Measurements from ENCODE around the gene ARHGAP26.
A peak's percentile ranks its signal among the peaks of the same experiment; 100 is the strongest.

Gene ARHGAP26

DNA sequence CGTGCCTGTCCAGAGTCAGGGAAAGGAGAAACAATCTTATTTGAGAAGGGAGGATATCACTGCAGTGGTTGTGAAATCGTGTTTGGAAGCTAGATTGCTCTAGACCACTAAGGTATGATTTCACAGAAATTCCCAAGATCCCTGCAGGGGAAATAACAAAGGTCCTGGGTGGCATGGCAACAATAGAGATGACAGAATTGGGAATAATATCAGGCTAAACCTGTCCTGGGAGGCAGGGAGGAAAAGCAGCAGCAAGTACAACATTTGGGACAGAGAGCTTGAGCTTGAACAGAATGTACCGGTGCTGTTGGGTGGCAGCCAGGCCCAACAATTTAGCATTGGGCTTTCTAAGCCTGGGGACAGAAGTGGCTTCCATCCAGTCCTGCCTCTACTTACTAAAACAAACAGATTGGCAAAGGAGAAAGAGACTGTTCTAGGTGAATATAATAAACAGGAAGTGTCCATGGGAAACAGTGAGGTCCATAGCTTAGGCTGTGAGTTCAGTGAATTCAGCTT lies 17.0 kb upstream of the ARHGAP26 start:
- no peak for DNase-seq (ENCODE audit: low spot score)

DNA sequence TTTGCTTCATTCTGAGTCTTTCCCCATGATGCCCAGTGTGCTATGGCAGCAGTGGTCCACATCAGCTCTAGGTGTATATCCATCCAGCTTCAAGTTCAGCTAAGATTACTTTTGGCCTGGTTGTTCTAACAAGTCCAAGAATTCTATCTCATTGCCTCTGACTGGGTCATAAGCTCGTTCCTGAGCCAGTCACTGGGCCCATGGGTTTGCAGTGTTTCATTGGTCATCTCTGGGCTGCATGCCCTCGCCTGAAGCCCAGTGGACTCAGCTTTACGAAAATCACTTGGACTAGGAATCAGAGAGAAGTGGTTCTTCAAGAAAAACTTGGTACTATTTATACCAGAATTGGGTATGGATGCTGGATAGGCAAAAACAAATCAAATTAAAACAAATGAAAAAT lies 16.1 kb upstream of the ARHGAP26 start:
- no peak for DNase-seq (ENCODE audit: low spot score)

DNA sequence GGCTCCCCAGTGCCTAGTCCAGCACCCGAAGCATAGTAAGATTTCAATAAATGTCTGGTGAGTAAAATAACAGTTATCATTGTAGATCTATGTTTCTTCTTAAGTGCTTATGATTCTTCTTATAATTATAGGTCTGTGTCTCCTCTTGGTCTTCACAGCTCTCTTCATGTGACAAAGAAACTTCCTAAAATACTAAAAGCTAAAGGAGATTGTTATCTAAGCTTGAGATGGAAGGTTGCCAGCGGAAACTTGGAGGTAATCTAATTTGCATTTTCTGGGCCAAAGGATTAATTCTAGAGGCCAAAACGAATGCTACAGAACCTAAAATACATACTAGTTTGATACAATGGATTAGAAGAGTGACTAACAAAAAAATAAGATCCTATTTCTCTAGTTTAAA lies 13.6 kb upstream of the ARHGAP26 start:
- DNase-seq (ENCODE audit: low spot score): no peak

DNA sequence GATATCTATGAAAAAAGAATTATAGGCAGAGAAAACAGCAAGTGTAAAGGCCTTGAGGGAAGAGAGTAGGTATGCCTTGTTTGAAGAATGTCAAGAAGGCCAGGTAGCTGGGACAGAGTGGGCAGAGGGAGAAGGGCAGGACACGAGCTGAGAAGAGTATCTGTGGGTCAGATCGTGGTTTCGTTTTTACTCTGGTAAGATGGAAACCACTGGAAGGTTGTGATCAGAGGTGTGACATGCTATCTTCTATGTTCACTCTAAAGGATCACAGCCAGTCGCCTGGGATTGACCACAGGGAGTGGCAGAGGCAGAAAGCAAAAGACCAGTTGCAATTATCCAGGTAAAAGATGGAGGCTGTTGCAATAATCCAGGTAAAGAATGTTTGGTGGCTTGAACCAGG lies 12.6 kb upstream of the ARHGAP26 start:
- DNase-seq (ENCODE audit: low spot score): peak; percentile 38

DNA sequence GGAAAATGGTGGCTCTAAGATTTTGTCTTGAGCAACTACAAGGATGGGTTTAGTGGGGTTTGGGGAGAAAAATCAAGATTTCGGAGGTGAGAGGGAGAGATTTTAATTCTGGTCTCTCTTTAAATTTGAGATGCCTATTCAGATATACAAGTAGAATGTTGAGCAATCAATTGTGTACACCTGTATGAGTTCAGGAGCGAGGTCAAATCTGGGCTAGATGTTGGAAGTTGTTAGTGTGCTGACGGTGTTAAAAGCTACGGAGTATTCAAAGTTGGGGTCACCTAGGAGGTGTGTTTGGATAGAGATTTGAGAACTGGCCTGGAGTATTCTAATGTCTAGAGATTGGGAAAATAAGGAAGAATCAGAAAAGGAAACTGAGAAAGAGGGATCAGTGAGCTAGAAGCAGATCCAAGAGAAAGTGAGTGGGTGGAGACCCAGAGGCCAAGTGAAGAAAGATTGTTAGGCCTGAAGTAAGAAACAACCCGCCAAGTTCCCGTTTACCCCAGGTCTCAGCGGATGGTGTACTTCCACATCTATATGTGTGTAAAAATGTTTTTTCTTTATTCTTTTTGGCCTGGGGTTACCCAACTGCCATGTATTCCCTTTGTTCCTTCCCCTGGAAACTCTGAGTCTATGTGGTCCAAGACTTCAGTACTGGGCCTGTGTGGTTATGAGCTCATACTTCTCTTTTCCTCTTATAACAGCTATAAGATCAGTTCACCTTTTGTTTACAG lies 11.9 kb upstream of the ARHGAP26 start:
- DNase-seq (ENCODE audit: low spot score): no peak

DNA sequence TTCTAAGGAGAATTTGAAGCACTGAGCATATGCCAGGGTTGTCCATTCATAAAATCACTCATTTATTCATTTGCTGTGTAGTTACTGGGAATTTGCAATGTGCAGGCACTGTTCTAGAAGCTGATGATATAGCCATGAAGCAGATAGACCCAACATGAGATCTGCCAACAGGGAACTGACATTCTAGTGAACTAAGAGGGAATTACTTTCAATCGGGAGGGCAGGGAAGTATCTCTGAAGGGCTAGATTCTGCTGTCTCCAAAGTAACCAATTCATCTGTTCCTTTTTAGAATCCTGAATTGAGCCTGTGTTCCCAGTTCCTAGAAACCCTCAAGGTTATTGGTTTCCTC lies 11.4 kb upstream of the ARHGAP26 start:
- DNase-seq (ENCODE audit: low spot score): no peak

DNA sequence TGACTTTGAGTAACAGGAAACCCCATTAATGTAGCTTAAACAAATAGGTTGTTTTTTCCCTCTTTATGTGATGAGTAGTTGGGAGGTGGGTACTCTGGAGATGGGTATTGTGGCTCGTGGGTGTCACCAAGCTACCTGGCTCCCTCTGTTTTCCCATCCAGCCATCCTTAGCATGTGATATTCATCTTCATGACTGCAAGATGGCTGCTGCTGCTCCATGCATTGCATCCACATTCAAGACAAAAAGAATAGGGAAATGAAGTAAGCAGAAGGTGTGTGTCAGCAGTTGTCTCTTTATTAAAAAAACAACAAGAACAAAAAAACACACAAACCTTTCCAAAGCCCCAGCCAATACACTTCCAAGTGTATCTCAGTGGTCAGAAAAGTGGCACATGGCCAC lies 6.5 kb upstream of the ARHGAP26 start:
- no peak for DNase-seq (ENCODE audit: low spot score)

DNA sequence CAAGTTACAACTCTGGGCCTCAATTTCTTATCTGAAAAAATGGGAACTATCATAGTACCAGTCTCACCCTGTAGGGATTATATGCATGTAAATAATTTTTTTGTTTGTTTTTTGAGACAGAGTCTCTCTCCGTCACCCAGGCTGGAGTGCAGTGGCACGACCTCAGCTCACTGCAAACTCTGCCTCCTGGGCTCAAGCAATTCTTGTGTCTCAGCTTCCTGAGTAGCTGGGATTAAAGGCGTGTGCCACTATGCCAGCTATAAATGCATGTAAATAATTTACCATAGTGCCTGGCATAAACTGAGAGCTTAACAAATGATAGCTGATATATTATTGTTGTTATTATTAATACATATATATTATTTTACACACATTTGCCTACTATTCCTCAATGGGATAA lies 3.0 kb upstream of the ARHGAP26 start:
- no peak for DNase-seq (ENCODE audit: low spot score)

DNA sequence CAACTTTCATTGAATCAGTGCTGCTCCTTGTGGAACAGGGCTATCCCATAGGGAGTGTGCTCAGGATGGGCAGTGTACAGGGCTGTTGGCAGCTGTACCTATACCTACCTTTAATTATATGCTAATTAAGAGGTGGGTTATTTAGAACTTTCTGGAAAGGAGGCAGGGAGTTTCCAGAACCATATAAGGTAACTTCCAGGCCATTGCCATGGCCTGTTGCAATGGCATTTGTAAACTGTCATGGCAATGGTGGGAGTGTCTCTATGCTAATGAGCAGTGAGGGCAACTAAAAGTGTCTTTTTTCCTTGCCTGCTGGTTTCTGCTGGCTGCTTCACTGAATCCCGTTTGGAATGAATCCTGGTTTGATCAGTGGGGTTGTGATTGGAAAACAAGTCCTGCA lies 2.3 kb upstream of the ARHGAP26 start:
- no peak for DNase-seq (ENCODE audit: low spot score)

DNA sequence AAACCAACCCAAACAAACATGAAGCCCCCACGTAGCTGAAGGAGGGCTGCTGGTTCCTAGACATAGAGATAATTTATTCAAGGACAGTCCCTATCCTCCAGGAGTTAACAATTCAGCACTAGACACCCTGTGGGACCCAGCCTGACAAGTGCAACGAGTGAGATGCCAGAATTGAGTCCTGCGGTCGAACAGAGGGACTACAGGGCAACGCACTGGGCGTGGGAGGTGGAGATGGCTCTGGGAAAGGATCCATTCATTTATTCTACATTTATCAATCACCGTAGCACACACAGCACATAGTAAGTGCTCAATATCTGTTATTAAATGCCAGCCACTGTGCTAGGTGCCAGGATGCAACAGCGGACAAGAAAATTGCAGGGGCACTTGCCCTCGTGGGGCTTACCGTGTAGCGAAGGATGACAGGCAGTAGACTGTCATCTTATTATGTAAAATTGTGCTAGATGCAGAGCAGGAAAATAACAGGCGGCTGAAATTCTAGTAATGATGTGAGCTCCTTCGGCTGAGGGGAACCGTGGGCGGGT lies 855 bp upstream of the ARHGAP26 start:
- DNase-seq (ENCODE audit: low spot score): peak; percentile 71

DNA sequence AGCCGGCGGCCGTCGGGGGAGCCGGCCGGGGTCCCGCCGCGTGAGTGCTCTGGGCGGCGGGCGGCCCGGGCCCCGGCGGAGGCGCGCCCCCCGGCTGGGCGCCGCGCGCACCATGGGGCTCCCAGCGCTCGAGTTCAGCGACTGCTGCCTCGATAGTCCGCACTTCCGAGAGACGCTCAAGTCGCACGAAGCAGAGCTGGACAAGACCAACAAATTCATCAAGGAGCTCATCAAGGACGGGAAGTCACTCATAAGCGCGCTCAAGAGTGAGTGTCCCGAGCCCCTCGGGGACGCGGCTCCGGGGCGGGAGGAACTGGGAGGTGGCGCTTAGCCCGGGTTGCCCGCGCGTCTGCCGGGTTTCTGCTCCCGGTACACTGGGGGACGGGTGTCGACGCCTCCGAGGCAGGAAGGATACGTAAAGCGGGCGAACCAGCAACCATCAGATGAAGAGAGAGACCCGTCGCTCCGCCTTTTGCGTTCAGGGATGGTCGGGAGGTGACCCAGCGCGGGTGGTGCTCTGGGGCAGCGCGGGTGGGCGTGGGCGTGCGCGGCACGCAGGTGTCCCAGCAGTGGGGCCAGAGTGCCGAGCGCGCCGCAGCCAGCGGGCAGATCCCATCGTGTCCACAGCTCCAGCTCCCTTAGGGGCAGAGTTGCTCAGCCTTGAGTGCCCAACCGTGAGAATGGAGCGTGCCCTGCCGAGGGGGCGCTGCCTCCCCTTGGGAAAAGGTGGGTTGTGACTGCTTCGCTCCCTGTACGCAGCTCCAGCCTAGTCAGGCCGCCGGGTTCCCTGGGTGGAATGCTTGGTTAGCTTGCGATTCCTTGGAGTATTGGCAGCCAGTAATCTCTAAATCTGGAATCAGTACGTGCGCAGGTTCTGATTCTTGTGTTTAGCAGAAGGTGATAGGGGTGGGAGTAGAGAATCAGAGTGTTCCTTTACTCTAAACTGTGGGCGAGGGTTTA lies 753 bp downstream of the ARHGAP26 start:
- DNase-seq (ENCODE audit: low spot score): peak; percentile 89

DNA sequence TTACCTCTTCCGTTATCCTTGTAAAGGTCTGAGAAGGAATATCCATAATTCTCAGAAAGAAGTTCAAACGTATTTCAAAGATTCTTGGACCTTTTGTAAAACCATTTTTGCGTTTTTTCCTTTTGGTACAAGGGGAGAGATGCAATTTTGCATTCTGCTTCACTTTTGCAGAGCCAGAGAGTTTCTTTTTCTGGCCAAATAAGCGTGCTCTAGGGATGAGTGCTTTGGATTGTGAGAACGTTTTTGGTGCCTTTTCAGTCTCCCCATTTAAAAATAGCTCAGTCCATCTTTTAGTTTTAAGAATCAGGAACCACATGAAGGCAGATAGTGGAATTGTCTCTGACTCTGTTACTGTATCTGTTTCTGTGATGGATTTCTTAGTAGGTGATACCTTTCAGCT lies 1.5 kb downstream of the ARHGAP26 start:
- DNase-seq (ENCODE audit: low spot score): no peak

DNA sequence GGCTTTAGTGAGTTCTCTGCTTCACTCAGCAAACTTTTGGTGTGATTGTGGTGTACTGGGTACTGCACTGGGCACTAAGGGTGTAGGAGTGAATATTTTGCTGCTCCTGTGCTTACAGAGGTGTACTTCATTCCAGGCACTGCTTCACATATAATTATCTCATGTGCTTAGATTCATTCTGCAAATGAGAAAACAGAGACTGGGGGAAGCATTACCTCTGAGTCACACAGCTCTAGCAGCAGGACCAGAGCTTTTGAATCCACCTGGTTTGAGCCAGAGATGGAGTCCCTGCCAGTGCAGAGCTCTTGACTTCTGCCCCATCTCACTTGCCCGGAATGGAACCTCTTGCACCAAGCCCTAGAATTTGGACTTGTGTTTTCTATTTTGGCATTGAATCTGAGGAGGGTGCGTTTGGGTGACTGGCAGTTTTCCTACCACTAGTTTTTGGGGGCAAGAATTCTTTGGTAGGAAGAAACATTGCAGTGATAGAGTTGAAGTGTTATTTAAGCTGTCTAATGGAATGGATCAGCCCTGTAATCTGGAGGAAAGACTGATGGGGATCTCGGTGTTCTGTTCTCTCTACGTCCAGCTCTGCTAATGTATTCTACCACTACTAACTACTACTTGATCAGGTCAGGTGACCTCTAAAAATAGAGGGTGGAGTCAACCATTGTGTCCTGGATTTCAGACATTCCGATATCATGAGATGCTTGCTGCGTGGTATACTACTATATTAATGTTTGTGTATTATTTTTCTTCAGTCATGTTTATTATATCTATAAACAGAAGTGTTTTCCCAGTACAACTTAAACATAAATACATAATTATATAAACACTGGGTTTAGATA lies 2.5 kb downstream of the ARHGAP26 start:
- DNase-seq (ENCODE audit: low spot score): peak; percentile 76

DNA sequence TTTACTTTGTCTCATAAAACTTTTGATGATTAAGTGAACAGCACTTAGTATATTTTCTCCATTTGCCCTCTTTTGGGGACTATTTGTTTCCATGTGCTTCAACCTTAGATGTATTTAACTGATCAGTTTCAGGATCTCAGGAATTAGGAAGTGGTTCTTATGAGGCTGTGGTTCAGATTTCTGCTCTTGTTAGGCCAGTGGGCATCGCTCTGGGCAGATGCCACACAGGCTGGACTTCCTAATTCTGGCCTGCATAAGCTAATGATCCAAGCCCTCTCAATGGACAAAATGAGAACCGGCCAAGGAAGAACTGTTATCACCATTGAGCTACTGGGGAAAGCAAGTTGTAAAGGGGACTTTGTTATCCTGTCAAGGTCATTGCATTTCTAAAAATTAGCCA lies 6.9 kb downstream of the ARHGAP26 start:
- DNase-seq (ENCODE audit: low spot score): no peak

DNA sequence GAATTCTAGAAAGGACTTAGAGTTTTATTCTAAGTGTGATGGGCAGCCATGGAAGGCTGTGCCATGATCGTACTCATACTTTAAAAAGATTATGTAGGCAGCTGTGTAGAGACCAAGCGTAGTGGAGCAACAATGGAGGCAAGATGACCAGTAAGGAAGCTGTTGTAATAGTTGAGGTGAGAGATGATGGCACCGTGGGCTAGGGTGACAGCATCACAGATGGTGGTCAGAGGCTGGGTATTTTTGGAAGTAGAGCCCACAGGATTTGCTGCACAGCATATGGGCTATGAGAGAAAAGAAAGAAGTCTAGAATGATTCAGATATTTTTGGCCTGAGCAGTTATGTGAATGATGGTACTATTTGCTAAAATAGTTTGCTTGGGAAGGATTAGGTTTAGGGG lies 7.7 kb downstream of the ARHGAP26 start:
- no peak for DNase-seq (ENCODE audit: low spot score)

DNA sequence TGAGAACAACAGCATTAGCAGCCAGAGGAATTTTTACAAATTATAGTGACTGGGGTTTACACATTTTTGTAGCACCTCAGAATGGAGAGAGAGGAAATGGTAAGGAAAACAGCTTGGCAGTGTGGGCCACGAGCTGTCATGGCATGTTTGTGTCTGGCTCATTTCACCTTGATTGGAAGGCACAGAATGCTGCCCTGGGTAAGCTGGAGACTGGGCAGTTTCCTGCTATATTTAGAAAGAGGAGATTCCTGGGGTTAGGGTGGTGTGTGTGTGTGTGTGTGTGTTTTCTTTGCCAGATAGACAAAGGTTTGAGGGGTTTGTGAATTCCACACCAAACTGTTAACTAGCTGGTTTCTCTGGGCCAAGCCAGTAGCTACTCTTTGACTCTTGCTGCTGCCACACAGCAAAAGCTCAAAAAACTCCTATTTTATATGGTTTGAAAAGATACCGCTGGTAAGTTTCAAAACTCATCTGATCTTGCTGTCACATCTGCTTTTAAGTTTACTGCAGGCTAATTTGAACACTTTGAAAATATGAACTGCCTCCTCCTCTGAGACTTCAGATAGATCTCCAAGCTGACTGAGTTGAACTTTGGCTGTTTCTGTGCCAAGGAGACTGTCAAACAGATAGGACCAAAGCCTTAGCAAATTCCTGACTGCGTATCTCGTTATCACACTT lies 9.1 kb downstream of the ARHGAP26 start:
- DNase-seq (ENCODE audit: low spot score): peak; percentile 20

DNA sequence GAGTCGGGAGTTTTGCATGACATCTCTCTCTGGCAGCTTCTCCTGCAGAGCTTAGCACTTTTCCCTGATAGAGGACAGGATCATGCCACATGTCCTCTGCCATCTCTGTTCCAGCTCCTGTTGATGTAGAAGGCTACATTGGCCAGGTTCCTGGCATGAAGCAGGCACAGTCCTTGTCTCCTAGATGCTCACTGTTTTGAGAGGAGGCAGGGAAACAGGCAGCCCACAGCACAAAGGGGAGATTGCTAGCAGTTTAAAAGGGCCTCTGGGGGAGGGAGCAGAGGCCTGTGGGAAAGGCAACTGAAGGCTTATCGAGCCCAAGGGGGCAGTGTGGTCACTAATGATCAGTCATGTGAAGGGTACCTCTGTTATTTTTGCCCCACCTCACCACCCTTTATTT lies 10.7 kb downstream of the ARHGAP26 start:
- DNase-seq (ENCODE audit: low spot score): no peak

DNA sequence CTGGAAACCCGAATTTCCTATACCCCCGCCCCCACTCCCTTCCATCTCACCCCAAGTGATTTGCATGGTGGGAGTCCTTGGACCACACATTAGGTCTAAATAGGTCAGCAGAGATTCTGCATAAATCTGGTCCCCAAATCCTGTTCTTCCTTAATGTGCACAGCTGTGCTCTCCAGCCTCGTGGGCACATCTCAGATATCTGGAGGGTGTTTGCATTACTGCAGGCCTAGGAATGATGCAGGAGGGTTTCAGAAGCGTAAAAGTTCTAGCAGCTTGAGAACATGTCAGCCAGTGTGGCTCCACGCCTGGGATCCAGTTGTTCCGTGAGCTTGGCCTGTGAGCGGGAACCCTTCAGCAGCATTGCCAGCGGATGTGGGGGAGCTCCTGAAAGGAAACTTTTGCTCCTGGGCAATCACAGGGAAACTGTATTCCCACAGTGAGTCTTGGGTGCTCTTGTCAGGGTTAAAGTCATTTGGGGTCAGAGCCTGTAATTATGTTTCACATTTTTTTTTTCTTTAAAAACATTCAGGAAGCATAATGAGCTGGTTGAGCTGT lies 12.9 kb downstream of the ARHGAP26 start:
- DNase-seq (ENCODE audit: low spot score): no peak

DNA sequence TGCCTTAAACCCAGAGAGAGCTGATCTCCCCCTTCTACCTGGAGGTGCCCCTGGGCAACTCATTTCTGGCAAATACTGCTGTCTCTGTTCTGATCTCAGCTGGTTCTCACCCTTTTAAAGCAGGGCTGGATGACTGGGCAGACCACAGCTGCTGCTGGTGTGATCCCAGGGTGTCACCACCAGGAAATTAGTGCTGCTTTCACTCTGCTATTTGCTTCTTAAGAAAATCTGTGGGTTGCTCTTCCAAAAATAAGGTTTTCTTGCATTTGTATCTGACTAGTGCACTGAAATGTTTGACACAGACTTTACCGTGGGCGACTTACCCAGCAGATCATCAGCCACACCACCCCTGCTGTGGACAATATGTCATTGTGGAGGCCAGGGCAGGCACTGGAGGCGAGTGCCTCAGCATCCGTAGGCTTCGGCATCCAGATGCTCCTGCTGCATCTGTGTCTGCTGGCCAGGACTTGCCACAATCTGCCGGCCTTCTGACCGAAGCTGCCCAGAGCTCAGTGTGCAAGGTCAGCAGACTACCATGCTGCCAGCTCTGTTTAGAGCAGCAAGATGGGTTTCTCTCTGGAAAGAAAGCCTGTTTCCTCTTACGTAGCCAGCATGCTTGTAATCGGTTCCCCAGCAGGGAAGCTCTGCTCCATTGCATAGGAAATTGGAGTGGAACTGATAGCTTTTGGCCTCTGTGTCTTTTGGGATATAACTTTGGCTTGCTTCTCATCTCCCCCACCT lies 13.6 kb downstream of the ARHGAP26 start:
- no peak for DNase-seq (ENCODE audit: low spot score)

DNA sequence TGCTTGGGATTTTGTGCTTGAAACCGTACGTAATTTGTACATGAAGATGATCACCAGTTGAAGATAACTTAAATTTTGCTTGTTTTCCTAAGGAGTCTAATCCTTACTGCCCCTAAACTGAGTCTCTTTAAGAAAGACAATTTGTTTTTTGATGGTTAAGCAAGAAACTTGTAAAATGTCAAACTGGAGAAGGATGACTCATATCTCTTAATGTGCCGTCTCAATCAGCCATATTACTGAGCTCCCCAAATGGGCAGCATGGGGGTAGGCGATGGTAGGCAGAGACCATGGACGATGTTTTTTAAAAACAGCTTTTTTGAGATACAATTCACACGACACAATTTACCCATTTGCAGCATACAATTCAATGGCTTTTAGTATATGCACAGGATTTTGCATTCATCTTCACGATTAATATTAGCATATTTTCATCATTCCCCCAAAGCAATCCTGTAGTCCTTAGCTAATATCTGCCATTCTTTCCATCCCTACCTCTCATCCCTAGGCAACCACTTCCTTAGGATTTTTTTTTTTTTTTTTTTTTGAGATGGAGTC lies 14.3 kb downstream of the ARHGAP26 start:
- DNase-seq (ENCODE audit: low spot score): no peak
